Measurements from ENCODE around the gene KRTAP9-4.
"Not testable (repeated sequence)": the region's sequence is repeated elsewhere in the genome, so short reads cannot be mapped to it uniquely, and the experiment has no call there.

The KRTAP9-4 gene, protein sequence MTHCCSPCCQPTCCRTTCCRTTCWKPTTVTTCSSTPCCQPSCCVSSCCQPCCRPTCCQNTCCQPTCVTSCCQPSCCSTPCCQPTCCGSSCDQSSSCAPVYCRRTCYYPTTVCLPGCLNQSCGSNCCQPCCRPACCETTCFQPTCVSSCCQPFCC

DNA sequence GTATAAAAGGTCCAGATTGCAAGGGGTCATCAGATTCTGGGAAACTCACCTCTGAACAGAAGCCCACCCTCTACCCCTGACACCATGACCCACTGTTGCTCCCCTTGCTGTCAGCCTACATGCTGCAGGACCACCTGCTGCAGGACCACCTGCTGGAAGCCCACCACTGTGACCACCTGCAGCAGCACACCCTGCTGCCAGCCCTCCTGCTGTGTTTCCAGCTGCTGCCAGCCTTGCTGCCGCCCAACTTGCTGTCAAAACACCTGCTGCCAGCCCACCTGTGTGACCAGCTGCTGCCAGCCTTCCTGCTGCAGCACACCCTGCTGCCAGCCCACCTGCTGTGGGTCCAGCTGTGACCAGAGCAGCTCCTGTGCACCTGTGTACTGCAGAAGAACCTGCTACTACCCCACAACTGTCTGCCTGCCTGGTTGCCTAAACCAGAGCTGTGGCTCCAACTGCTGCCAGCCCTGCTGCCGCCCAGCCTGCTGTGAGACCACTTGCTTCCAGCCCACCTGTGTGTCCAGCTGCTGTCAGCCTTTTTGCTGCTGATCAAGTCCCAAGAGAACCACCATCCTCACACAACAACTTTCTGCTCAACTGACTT lies at the start of gene KRTAP9-4:
Gene KRTAP9-4 (plus strand): TSS at position 51 of the 604 bp plus-strand sequence. CDS start 34 bp downstream, at position 85.
- not testable (repeated sequence) for DNase-seq (ENCODE audit: low read depth in 2 of 2)

DNA sequence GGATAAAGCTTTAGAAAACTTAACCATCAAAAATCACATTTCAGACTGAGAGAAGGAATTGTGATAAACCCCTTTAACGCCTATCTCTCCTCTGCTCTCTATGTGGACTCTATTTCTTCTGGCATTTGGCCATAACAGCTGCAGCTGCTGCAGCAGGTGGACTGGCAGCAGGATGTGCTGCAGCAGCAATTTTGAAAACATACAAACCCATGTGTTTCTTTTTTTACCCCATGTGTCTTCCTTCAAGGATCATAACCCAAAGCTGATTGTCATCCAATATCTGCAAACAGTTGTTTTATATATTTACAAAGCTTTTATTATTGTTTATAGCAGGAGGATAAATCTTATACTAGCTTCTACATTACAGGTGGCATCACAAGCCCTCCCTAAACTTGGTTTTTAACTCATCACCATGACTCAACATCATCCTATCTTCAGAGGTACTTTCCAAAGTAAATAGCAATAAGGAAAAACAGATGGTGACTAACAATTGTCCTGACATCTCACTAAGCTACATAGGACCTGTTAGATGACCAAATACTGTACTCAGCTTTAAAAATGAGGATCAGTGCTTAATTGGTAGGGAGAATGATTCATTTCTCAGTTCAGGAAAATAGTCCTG lies 37.5 kb upstream of the KRTAP9-4 start:
- DNase-seq (ENCODE audit: low read depth in 2 of 2): no peak

DNA sequence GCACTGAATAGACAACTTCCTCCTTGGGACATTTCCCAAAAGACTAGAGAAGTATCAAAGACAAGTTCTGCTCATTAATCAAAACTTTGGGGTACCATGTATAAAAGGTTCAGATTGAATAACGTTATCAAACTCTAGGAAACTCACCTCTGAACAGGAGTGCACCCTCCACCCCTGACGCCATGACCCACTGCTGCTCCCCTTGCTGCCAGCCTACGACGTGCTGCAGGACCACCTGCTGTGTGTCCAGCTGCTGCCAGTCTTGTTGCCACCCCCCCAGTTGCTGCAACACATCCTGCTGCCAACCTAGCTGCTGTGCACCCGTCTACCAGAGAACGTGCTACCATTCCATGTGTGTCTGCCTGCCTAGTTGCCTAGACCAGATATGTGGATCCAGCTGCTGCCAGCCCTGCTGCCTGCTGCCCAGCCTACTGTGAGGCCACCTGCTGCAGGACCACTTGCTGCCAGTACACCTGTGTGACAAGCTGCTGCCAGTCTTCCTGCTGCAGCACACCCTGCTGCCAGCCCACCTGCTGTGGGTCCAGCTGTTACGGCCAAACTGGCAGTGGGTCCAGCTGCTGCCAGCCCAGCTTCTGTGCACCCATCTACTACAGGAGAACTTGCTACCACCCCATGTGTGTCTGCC lies 36.8 kb upstream of the KRTAP9-4 start:
- no peak for DNase-seq (ENCODE audit: low read depth in 2 of 2)

DNA sequence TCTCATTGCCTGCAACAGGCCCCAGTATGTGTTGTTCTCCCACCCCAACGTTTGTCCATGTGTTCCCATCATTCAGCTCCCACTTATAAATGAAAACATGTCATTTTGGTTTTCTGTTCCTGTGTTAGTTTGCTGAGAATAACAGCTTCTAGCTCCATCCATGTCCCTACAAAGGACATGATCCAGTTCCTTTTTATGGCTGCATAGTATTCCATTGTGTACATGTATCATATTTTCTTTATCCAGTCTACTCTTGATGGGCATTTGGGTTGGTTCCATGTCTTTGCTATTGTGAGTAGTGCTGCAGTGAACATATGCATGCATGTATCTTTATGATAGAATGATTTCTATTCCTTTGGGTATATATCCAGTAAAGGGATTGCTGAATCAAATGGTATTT lies 33.8 kb upstream of the KRTAP9-4 start:
- DNase-seq (ENCODE audit: low read depth in 2 of 2): no peak

DNA sequence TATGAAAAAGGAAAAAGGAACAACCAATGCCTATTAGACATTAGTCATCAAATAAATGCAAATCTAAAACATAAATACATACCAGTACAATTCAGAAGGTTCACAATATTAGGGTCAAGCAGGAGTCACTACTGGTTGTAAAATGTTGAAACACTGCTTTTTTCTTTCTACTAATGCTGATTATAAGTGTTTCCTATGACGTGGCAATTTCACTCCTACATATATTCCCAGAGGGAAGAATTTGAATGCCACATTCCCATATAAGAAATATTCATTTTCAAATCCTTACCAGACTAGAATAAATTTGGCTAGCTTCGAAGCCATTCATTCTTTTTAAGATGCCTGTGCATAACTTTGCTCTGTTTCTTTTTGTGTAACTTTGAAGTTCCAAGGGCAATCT lies 25.7 kb upstream of the KRTAP9-4 start:
- DNase-seq (ENCODE audit: low read depth in 2 of 2): no peak

DNA sequence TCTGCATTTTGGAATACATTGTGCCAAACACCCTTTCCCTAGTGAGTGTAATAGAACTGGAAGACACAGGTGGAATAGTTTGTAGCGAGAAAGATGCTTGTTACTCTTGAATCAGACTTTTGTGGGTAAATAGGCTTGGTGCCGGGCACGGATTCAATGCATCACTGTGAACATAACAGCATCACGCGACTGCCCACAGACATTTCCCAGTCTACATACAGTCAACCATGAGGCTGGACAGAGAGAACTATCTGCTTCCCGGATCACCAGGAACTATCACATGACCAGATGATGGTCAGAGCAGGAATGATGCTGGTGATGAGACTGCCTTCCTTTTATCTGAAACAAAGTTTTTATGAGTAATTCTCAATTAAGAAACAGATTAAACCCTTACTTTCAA lies 23.4 kb upstream of the KRTAP9-4 start:
- DNase-seq (ENCODE audit: low read depth in 2 of 2): no peak

DNA sequence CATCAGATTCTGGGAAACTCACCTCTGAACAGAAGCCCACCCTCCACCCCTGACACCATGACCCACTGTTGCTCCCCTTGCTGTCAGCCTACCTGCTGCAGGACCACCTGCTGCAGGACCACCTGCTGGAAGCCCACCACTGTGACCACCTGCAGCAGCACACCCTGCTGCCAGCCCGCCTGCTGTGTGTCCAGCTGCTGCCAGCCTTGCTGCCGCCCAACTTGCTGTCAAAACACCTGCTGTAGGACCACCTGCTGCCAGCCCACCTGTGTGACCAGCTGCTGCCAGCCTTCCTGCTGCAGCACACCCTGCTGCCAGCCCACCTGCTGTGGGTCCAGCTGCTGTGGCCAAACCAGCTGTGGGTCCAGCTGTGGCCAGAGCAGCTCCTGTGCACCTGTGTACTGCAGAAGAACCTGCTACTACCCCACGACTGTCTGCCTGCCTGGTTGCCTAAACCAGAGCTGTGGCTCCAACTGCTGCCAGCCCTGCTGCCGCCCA lies 22.8 kb upstream of the KRTAP9-4 start, which contains the start of gene KRTAP9-2:
Gene KRTAP9-2 (plus strand): TSS at position 51 of the 498 bp plus-strand sequence. CDS start 7 bp downstream, at position 58.
- not testable (repeated sequence) for DNase-seq (ENCODE audit: low read depth in 2 of 2)

DNA sequence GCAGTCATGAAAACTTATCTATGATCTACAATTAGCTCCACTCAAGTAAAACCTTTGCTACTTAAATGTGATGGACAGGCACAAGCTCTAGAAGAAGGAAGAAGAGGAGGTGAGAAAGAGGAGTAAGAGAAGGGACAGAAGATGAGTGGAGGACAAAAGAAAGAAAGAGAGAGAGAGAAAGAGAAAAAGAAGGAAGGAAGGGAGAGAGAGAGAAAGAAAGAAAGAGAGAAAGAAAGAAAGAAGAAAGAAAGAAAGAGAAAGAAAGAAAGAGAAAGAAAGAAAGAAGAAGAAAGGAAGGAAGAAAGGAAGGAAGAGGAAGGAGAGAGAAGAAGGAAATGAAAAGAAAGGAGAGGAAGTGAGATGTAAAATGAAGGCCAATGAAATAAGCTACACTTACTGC lies 19.4 kb upstream of the KRTAP9-4 start:
- DNase-seq (ENCODE audit: low read depth in 2 of 2): no peak

DNA sequence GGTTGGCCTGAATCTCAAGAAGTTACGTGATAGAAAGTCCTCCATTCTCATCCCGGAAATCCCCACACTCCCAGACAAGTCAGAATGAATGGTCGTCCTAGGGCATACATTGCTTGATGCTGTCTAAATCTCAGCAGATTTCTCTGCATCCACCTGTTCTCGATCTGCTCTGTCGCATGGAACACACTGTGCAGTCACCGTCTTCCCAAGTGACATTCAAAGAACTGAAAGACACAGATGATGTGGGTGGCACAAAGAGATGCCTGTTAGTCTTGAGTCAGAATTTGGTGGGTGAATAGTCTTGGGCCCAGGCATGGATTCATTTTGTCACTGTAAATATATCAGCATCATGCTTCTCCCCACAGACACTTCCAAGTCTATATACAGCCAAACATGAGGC lies 17.8 kb upstream of the KRTAP9-4 start:
- no peak for DNase-seq (ENCODE audit: low read depth in 2 of 2)

DNA sequence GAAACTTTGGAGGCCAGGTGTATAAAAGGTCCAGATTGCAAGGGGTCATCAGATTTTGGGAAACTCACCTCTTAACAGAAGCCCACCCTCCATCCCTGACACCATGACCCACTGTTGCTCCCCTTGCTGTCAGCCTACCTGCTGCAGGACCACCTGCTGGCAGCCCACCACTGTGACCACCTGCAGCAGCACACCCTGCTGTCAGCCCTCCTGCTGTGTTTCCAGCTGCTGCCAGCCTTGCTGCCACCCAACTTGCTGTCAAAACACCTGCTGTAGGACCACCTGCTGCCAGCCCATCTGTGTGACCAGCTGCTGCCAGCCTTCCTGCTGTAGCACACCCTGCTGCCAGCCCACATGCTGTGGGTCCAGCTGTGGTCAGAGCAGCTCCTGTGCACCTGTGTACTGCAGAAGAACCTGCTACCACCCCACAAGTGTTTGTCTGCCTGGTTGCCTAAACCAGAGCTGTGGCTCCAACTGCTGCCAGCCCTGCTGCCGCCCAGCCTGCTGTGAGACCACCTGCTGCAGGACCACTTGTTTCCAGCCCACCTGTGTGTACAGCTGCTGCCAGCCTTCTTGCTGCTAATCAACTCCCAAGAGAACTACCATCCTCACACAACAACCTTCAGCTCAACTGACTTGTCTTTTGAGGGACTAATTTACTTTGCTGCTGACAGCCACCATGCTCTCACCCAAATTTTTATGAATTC lies 16.9 kb upstream of the KRTAP9-4 start, which contains the start of gene KRTAP9-3:
Gene KRTAP9-3 (plus strand): TSS at position 51 of the 707 bp plus-strand sequence. CDS start 53 bp downstream, at position 104.
- not testable (repeated sequence) for DNase-seq (ENCODE audit: low read depth in 2 of 2)

DNA sequence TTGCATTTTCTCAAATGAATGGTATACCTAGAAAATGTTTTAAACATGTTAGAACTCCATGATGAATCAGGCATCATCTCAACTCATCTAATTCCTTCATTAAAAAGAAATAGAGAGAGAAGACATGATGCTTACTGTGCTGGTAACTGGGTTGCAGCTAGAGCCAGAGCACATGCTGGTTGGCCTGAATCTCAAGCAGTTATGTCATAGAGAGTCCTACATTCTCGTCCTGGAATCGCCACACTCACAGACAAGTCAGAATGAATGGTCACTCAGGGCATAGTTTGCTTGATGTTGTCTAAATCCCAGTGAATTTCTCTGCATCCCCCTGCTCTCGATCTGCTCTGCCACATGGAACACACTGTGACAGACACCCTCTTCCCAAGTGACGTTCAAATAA lies 12.4 kb upstream of the KRTAP9-4 start:
- not testable (repeated sequence) for DNase-seq (ENCODE audit: low read depth in 2 of 2)

DNA sequence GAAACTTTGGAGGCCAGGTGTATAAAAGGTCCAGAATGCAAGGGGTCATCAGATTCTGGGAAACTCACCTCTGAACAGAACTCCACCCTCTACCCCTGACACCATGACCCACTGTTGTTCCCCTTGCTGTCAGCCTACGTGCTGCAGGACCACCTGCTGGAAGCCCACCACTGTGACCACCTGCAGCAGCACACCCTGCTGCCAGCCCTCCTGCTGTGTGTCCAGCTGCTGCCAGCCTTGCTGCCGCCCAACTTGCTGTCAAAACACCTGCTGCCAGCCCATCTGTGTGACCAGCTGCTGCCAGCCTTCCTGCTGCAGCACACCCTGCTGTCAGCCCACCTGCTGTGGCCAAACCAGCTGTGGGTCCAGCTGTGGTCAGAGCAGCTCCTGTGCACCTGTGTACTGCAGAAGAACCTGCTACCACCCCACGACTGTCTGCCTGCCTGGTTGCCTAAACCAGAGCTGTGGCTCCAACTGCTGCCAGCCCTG lies 11.5 kb upstream of the KRTAP9-4 start, which contains the start of gene KRTAP9-8:
Gene KRTAP9-8 (plus strand): TSS at position 51 of the 489 bp plus-strand sequence. CDS start 53 bp downstream, at position 104.
- DNase-seq (ENCODE audit: low read depth in 2 of 2): not testable (repeated sequence)

DNA sequence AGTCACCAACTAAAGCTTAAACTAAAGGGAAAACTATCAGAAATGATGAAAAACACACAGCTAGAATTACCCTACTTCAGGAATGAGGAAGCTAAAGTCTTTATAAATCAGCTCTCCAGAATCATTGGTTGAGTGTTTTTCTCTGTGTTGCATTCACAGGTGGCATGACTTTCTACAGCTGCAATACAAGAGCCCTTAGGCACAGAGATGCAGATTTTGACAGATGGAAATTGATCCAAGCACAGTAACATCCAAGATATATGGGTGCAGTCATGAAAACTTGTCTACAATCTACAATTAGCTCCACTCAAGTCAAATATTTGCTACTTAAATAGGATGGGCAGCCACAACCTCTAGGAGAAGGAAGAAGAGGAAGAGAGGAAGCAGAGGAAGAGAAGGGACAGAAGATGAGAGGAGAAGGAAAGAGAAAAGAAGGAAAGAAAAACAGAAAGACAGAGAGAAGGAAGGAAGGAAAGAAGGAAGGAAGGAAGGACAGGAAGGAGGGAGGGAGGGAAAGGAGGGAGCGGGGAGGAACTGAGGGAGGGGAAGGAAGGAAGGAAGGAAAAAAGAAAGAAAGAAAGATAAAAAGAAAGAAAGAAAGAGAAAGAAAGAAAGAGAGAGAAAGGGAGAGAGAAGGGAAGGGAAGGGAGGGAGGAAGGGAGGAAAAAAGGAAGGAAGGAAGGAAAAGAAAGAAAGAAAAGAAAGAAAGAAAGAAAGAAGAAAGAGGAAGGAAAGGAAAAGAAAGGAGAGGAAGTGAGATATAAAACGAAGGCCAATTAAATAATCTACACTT lies 2.3 kb upstream of the KRTAP9-4 start:
- not testable (repeated sequence) for DNase-seq (ENCODE audit: low read depth in 2 of 2)

DNA sequence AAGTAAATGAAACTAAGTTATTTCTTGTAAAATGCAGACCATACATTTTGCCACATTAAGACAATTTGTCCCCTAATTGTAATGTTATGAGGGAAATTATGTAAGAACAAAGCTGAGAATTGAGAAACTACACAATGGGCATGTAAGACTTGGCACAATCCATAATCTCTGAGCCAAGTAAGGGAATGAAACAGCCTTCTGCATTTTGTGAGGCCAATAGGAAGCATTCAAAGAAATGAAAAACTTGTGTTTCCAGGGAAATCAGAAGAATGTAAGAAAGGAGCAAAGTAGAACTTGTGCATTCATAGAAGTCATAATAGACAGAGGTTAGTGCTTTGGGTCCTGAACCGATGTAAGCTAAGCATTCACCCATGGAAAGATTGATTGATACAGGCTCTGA lies 1.8 kb downstream of the KRTAP9-4 start:
- DNase-seq (ENCODE audit: low read depth in 2 of 2): no peak

DNA sequence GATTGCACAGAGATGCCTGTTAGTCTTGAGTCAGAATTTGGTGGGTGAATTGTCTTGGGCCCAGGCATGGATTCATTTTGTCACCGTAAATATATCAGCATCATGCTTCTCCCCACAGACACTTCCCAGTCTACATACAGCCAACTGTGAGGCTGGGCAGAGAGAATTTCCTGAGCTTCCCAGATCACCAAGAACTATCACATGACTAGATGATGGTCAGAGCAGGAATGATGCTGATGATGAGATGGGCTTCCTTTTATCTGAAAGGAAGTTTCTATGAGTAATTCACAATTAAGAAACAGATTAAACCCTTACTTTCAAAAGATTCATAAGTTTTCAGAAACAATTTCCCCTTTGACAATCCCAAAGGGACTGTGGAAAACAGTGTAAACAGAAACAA lies 5.4 kb downstream of the KRTAP9-4 start:
- DNase-seq (ENCODE audit: low read depth in 2 of 2): no peak

DNA sequence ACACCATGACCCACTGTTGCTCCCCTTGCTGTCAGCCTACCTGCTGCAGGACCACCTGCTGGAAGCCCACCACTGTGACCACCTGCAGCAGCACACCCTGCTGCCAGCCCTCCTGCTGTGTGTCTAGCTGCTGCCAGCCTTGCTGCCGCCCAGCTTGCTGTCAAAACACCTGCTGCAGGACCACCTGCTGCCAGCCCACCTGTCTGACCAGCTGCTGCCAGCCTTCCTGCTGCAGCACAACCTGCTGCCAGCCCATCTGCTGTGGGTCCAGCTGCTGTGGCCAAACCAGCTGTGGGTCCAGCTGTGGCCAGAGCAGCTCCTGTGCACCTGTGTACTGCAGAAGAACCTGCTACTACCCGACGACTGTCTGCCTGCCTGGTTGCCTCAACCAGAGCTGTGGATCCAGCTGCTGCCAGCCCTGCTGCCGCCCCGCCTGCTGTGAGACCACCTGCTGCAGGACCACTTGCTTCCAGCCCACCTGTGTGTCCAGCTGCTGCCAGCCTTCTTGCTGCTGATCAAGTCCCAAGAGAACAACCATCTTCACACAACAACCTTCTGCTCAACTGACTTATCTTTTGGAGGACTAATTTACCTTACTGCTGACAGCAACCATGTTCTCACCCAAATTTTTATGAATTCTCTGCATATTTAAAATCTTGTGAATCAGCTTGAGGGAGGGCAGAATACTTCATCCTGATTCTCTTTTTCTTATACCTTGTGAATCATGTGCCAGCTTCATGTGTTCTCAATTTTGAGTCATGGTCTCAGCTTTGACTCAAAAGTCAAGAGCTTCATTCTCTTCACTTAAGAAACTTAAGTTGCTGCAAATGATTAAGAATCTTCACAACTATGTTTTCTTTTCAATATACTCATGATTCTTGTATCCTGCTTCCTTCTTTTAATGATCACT lies 6.1 kb downstream of the KRTAP9-4 start, which contains the start of gene KRTAP9-9:
Gene KRTAP9-9 (plus strand): TSS at position 4 of the 910 bp plus-strand sequence.
- DNase-seq (ENCODE audit: low read depth in 2 of 2): not testable (repeated sequence)

DNA sequence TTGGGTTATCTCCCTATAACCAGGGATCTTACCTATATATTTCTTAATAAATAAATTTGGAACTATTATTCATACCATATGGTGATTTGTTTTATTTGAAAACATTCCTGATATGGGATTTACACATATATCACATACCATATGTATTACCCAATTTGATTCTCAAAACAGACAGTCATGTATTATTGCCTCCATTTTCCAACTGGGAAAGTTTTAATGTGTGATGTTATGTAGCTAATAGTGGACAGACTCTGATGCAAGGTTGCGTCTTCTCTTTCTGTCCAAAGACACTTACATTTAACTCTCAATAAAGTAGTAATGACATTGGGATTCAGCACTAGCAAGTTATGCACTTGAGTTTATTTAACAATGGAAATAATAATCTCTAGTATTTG lies 6.8 kb downstream of the KRTAP9-4 start:
- peak; percentile 33 to 45 for DNase-seq (ENCODE audit: low read depth in 2 of 2)

DNA sequence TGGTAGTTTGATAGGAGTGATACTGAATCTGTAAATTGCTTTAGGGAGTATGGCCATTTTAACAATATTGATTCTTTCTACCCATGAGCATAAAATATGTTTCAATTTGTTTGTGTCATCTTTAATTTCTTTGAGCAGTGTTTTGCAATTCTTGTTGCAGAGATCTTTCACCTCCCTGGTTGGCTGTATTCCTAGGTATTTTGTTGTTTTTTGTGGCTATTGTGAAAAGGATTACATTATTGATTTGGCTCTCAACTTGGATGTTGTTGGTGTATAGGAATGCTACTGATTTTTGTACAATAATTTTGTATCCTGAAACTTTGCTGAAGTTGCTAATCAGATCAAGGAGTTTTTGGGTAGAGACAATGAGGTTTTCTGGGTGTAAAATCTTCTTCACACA lies 8.9 kb downstream of the KRTAP9-4 start:
- no peak for DNase-seq (ENCODE audit: low read depth in 2 of 2)

DNA sequence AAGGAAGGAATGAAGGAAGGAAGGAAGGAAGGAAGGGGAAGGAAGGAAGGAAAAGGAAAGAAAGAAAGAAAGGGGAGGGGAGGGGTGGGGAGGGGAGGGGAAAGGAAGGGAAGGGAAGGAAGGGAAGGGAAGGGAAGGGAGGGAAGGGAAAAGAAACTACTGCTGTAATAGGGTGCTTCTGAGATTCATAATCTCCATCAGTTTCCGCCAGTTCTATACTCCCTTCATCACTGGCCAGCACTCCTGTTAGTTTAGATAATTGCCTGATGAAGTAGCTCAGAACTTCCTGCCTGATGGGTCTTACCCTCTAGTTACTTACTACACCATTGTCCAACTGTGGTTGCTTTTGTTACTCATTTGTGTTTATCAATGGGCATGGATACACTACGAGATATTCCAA lies 13.7 kb downstream of the KRTAP9-4 start:
- no peak for DNase-seq (ENCODE audit: low read depth in 2 of 2)

Data from fibroblast of skin of left biceps (primary cell).